ENCODE results near the gene SEMA4A. TPM values are rescaled to one million over a fixed set of nuclear protein-coding genes. Genes with fewer than 3 reads are reported as not detected.

Gene SEMA4A
- total and polyA plus RNA-seq, 9 of the 15 experiments (the other 6 are each of a cell fraction or from before 2014, with no cell fraction given) = 0.04 to 1.7 (median 0.45) TPM

GRCh38 chr1:156193488-156194299 is 40.3 kb downstream of the SEMA4A start, which contains the start of gene SLC25A44 (continued):
- no peak for TF ChIP-seq LEF1 (IDR thresholded peaks at IDR 0.05)
- peak in 1 of 2 experiments; percentile 71; a peak in 2 of 4 replicates for TF ChIP-seq MAZ (CRISPR knock-in tag; conservative IDR thresholded peaks at IDR 0.05 in 1 of 2, IDR thresholded peaks at IDR 0.05 in 1 of 2)
- no peak for TF ChIP-seq LARP7 (IDR thresholded peaks at IDR 0.05)
- peak; percentile 38; the same call in 1 of the 2 replicates for TF ChIP-seq ATF3 (IDR thresholded peaks at IDR 0.05)
- TF ChIP-seq ATF3 (CRISPR knock-in tag; conservative IDR thresholded peaks at IDR 0.05) = peak; percentile 46; the same call in 1 of the 2 replicates
- no peak for TF ChIP-seq E2F4 (CRISPR knock-in tag; IDR thresholded peaks at IDR 0.05; ENCODE audit: low read depth)
- TF ChIP-seq TSHZ1 (CRISPR knock-in tag; IDR thresholded peaks at IDR 0.05) = no peak
- TF ChIP-seq MBD2 (IDR thresholded peaks at IDR 0.05; ENCODE audit: borderline replicate concordance, low read depth) = peak; percentile 66; the same call in 1 of the 2 replicates
- no peak for TF ChIP-seq ZNF239 (CRISPR knock-in tag; IDR thresholded peaks at IDR 0.05)
- no peak for TF ChIP-seq PTRF (tag; IDR thresholded peaks at IDR 0.05)
- peak in 1 of 2 experiments; percentile 92; a peak in 2 of 4 replicates for TF ChIP-seq HDAC1 (IDR thresholded peaks at IDR 0.05)
- no peak for TF ChIP-seq PBX2 (CRISPR knock-in tag; IDR thresholded peaks at IDR 0.05; ENCODE audit: low read depth)
- peak; percentile 74 for TF ChIP-seq PBX2 (tag; conservative IDR thresholded peaks at IDR 0.05; ENCODE audit: low read depth)
- no peak for TF ChIP-seq E4F1 (CRISPR knock-in tag; IDR thresholded peaks at IDR 0.05; ENCODE audit: borderline replicate concordance)
